AG09309 (cell line): Measurements from ENCODE around the gene DOK1.

ENCODE experiments used
- DNase-seq: peaks from one replicate; pipeline ENCODE4 v3.0.0-alpha.2; 2010; ENCODE audit warnings: low read depth
- H3K4me3 ChIP-seq: 2 replicates; pipeline ENCODE4 v1.5.1; 2011; ENCODE audit warnings: mild to moderate bottlenecking, low read depth, low read length, moderate library complexity; ENCODE audit not compliant: control insufficient read depth
- CTCF ChIP-seq: IDR thresholded peaks from 2 replicates; pipeline ENCODE4 v1.5.1; 2011; ENCODE audit warnings: mild to moderate bottlenecking, low read depth, low read length, inconsistent platforms; ENCODE audit not compliant: insufficient read depth, control insufficient read depth; ENCODE audit errors: missing control alignments

The DOK1 gene

DNA sequence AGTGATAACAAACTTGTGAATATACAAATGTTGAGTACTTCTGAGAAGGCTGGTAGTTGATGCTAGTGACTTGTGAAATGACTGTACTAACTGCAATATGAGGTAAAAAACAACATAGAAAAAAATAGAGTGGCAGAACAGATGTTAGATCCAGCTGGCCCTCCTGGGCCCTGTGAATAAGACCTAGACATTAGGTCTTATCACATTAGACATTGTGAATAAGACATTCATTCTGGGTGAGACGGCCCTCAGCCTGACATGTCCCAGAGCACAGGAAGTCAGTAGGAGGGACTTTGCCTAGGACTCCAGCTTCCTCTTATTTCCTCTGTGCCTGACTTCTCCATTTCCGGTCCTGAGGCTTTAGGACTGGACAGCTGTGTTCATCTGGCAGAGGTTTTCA is 22.9 kb downstream of the DOK1 start:
- no peak overlapping the region for H3K4me3 ChIP-seq
- DNase-seq = no peak

DNA sequence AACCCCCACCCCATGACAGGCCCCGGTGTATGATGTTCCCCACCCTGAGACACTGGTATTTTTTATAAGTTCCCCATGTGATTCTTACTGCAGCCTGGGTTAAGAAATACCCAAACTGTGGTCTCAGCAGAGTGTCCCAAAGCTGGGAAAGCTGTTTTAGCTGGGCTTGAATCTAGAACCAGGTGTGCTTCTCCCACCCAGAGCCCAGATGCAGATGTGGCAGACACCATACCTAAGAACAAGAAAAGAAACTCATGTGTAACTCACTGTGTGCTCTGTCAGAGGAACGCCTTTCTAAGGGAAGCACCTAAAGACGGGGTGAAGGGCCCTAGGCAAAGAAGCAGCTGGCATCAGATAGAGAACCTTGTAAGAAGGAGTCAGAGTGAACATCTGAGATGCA is 23.9 kb downstream of the DOK1 start:
- no peak for TF ChIP-seq CTCF
- H3K4me3 ChIP-seq = no peak overlapping the region
- DNase-seq = no peak

More for the DNA sequence above, 22.9 kb downstream of the DOK1 start:
- no peak for TF ChIP-seq CTCF

GRCh38 chr2:74581463-74581862 is 26.9 kb downstream of the DOK1 start:
- no peak for DNase-seq
- TF ChIP-seq CTCF = no peak
- H3K4me3 ChIP-seq = no peak overlapping the region

DNA sequence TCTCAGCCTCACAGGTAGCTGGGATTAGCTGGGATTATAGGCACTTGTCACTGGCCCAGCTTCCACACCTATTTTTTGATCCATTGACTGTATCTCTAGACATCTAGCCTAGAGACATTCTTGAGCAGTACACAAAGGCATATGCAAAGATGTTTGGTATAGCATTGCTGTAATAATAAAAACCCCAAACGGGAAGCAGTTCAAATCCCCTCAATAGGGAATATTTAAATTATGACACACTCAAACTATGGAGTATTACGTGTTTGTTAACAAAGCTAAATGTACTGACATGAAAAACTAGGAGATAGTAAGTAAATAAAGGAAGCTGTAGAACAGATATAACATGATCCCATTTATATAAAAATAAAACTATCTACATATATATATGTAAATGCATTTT is 27.7 kb downstream of the DOK1 start:
- H3K4me3 ChIP-seq = no peak overlapping the region
- no peak for TF ChIP-seq CTCF
- DNase-seq = no peak

- H3K4me3 ChIP-seq = no peak overlapping the region
- TF ChIP-seq CTCF = no peak
- no peak for DNase-seq
Observed at GRCh38 chr2:74583504-74583903, 29.0 kb downstream of the DOK1 start.

- no peak for TF ChIP-seq CTCF
- DNase-seq = no peak
- H3K4me3 ChIP-seq = no peak overlapping the region
Observed at GRCh38 chr2:74584088-74584645, 29.6 kb downstream of the DOK1 start.
